Measurements from ENCODE around the gene ZDHHC17.

ZDHHC17 gene

GRCh38 chr12:76830436-76830835 is 66.5 kb downstream of the ZDHHC17 start:
- no peak for TF ChIP-seq CTCF (IDR thresholded peaks at IDR 0.05; ENCODE audit: insufficient read depth, low read length, poor library complexity, severe bottlenecking)
- Histone ChIP-seq H3K27me3 (replicated peaks; ENCODE audit: control insufficient read depth, insufficient read depth, low read length) (no peaks in the 10 kb centered on the region), H3K4me3 (replicated peaks; ENCODE audit: low read depth, low read length) (no peak overlapping the region), H3K36me3 (ENCODE audit: control insufficient read depth, insufficient read depth, low read length) (no peaks in the 10 kb centered on the region)
- DNase-seq (ENCODE audit: extremely low read depth, insufficient read length) = no peak

DNA sequence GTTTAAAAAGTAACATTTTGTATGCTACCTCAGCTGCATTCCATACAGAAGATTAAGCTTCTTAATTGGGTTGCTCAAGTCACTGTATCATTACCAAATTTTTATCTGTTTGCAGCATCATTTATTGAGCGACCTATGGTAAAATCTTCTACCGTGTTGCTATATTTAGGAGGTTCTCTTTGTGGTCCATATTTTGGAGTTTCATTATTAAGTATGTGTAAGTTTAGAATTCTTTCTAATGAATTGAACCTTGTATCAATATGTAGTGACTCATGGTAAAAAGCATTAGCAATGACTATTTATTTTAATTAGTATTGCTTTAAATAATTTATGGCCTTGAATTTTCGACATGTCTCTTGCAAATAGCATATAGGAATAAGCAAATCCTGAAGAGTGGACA is 72.7 kb downstream of the ZDHHC17 start:
- TF ChIP-seq CTCF (IDR thresholded peaks at IDR 0.05; ENCODE audit: insufficient read depth, low read length, poor library complexity, severe bottlenecking) = no peak
- Histone ChIP-seq H3K36me3 (ENCODE audit: control insufficient read depth, insufficient read depth, low read length) (no peaks in the 10 kb centered on the region; the same call in 1 of the 2 replicates), H3K27me3 (replicated peaks; ENCODE audit: control insufficient read depth, insufficient read depth, low read length) (no peaks in the 10 kb centered on the region), H3K4me3 (replicated peaks; ENCODE audit: low read depth, low read length) (no peak overlapping the region)
- DNase-seq (ENCODE audit: extremely low read depth, insufficient read length) = peak; percentile 6

- no peak overlapping the region for H3K4me3 ChIP-seq (replicated peaks; ENCODE audit: low read depth, low read length)
- TF ChIP-seq CTCF (IDR thresholded peaks at IDR 0.05; ENCODE audit: insufficient read depth, low read length, poor library complexity, severe bottlenecking) = no peak
- no peaks in the 10 kb centered on the region for H3K27me3 ChIP-seq (replicated peaks; ENCODE audit: control insufficient read depth, insufficient read depth, low read length)
- no peaks in the 10 kb centered on the region; the same call in 1 of the 2 replicates for H3K36me3 ChIP-seq (ENCODE audit: control insufficient read depth, insufficient read depth, low read length)
- no peak for DNase-seq (ENCODE audit: extremely low read depth, insufficient read length)
Observed at GRCh38 chr12:76847260-76847659, 83.3 kb downstream of the ZDHHC17 start.

DNA sequence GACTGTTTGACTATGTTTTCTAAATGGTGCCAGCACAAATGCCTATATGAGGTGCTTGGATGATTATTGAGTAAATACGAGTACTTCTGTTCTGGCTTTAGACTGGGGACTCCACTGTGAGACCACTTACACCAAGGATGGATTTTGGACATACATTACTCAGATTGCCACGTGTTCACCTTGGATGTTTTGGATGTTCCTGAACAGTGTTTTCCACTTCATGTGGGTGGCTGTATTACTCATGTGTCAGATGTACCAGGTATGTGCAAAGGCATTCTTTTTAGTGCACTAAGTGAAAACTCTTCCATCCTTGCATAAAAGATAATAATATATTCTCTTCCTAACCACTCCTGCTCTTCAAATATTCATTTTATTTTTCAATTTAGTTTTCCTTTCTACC is 84.2 kb downstream of the ZDHHC17 start:
- no peaks in the 10 kb centered on the region for H3K27me3 ChIP-seq (replicated peaks; ENCODE audit: control insufficient read depth, insufficient read depth, low read length)
- no peak for DNase-seq (ENCODE audit: extremely low read depth, insufficient read length)
- H3K36me3 ChIP-seq (ENCODE audit: control insufficient read depth, insufficient read depth, low read length) = no peaks in the 10 kb centered on the region
- no peak overlapping the region for H3K4me3 ChIP-seq (replicated peaks; ENCODE audit: low read depth, low read length)
- no peak for TF ChIP-seq CTCF (IDR thresholded peaks at IDR 0.05; ENCODE audit: insufficient read depth, low read length, poor library complexity, severe bottlenecking)

DNA sequence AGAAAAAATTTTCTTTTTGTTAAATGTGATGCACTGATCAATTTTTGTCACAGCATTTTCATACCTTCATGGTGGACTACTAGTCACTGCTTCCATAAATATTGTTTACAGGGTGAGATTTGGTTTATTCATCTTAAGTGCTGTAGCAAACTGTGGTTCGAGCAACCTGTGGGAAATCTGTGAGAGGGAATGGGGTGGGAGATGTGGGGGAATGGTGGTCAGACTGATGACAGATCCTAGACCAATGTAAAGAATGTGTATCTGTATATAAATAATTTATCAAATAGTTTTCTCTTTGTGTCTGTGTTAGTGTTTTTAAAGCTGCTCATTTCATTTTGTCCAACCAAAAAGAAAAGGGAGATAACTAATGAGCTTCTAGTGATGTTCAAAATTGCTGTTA is 88.2 kb downstream of the ZDHHC17 start:
- TF ChIP-seq CTCF (IDR thresholded peaks at IDR 0.05; ENCODE audit: insufficient read depth, low read length, poor library complexity, severe bottlenecking) = no peak
- DNase-seq (ENCODE audit: extremely low read depth, insufficient read length) = no peak
- Histone ChIP-seq H3K27me3 (replicated peaks; ENCODE audit: control insufficient read depth, insufficient read depth, low read length) (no peaks in the 10 kb centered on the region), H3K36me3 (ENCODE audit: control insufficient read depth, insufficient read depth, low read length) (no peaks in the 10 kb centered on the region), H3K4me3 (replicated peaks; ENCODE audit: low read depth, low read length) (no peak overlapping the region)

DNA sequence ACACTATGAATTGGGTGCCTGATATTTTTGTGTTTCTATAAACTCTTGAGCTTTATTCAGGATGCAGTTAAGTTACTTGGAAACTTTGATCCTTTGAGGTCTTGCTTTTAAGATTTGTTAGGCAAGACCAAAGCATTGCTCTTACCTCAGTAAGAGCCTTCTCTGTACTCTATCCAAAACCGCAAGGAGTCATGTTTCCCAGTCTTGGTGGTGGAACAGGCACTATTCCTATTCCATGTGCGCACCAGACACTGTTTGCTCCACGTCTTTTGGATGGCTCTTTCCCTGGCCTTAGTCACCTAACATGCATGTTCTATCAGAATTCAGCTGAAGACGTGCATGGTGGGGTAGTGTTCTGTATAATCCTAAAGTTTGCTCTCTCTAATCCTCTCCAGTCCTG is 91.4 kb downstream of the ZDHHC17 start:
- Histone ChIP-seq H3K36me3 (ENCODE audit: control insufficient read depth, insufficient read depth, low read length) (no peaks in the 10 kb centered on the region), H3K4me3 (replicated peaks; ENCODE audit: low read depth, low read length) (no peak overlapping the region), H3K27me3 (replicated peaks; ENCODE audit: control insufficient read depth, insufficient read depth, low read length) (no peaks in the 10 kb centered on the region)
- no peak for DNase-seq (ENCODE audit: extremely low read depth, insufficient read length)
- TF ChIP-seq CTCF (IDR thresholded peaks at IDR 0.05; ENCODE audit: insufficient read depth, low read length, poor library complexity, severe bottlenecking) = no peak

All from GM06990 (cell line).